HG02763 (cell line): ENCODE data around the gene MYO5C.
"Not testable (repeated sequence)": the region's sequence is repeated elsewhere in the genome, so short reads cannot be mapped to it uniquely, and the experiment has no call there.

Experiments
- ATAC-seq: cut with Tn5 transposase; IDR thresholded peaks from one replicate; pipeline ENCODE4 v1.9.1; 2021; ENCODE audit warnings: mild to moderate bottlenecking, moderate library complexity; ENCODE audit not compliant: unreplicated experiment

The MYO5C gene

GRCh38 chr15:52309154-52309548 is 13.5 kb upstream of the MYO5C start:
- peak; percentile 53 for ATAC-seq

- ATAC-seq: peak; percentile 75
Measured at GRCh38 chr15:52308446-52309153, 13.0 kb upstream of the MYO5C start.

- no peak for ATAC-seq
Measured at GRCh38 chr15:52307847-52308246, 12.2 kb upstream of the MYO5C start.

- no peak for ATAC-seq
Measured at GRCh38 chr15:52306270-52306669, 10.7 kb upstream of the MYO5C start.

GRCh38 chr15:52303093-52303772 is 7.6 kb upstream of the MYO5C start:
- no peak for ATAC-seq

DNA sequence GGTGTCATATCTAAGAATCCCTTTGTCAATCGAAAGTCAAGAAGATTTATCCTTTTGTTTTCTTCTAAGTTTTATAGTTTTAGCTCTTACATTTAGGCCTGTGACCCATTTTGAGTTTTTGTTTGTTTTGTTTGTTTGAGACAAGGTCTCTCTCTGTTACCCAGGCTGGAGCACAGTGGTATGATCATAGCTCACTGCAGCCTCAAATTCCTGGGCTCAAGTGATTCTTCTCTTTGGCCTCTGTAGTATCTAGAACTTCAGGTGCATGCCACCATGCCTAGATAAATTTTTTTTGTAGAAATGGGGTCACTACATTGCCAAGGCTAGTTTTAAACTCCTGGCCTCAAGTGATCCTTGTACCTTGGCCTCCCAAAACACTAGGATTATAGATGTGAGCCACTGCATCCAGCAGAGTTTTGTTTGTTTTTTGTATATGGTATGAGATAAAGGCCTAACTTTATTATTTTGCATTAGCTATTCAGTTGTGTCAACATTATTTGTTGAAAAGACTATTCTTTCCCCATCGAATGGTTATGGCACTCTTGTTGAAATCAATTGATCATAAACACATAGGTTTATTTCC is 5.8 kb upstream of the MYO5C start:
- no peak for ATAC-seq

GRCh38 chr15:52294881-52295420 is 653 bp downstream of the MYO5C start:
- ATAC-seq: no peak

GRCh38 chr15:52292780-52293392 is 2.7 kb downstream of the MYO5C start:
- no peak for ATAC-seq

DNA sequence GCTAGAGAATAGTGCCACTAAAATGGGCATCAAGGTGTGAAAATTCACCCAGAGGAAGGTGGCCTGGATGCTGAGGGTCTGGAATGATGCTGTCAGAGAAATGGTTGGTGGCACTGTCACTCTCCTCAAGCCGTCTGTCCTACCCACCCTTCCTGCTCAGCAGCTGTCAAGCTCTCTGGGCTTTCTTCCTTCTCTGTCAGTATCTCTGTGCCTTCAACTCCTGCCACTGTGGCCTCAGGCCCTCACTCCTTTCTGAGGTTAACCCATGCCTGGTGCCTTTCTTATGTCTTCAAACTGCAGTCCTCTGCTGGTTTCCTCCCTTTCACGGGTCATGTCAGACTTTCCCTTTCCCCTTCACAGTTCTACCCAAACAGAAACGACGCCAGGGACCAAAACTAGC is 4.4 kb downstream of the MYO5C start:
- ATAC-seq: no peak

DNA sequence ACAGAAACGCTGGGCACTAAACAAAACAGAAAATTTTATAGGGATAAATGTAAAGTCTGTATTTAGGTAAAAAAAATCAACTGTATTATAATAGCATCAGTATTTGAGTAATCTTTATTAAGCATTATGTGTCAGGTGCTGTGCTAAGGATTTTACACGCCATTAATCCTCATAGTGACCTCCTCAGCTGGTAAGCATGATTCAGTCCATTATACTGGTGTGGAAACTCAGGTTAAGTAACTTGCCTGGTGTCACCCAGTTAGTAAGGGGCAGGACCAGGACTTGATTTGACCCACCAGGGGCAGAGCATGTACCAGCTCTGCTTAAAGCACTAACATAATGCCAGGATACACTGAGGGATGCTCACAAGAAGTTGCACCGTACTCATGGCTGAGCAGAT is 4.8 kb downstream of the MYO5C start:
- no peak for ATAC-seq

- peak; percentile 48 for ATAC-seq
Measured at GRCh38 chr15:52290329-52290728, 5.3 kb downstream of the MYO5C start.

DNA sequence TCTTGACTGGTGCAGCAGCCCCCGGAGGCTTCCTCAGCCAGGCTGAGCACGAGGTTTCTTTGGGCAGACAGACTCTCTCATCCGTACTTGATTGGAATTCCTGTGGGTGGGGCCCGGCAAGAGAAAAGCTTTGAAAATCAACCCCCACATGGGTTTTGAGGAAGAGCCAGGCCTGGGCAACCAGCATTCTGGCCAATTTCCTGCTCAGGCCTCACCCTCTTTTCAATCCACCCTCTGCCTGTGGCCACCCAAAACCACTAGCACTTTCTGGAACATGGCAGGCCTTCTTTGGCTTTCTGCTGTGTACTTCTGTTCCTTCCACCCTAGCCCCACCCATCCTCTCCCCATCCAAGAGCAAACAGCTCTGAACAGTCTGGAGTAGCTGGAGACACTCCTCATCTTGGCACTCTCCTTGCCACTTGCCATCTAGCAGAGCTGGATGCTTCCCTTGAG is 5.9 kb downstream of the MYO5C start:
- ATAC-seq: no peak

- ATAC-seq: no peak
Measured at GRCh38 chr15:52288986-52289385, 6.6 kb downstream of the MYO5C start.

DNA sequence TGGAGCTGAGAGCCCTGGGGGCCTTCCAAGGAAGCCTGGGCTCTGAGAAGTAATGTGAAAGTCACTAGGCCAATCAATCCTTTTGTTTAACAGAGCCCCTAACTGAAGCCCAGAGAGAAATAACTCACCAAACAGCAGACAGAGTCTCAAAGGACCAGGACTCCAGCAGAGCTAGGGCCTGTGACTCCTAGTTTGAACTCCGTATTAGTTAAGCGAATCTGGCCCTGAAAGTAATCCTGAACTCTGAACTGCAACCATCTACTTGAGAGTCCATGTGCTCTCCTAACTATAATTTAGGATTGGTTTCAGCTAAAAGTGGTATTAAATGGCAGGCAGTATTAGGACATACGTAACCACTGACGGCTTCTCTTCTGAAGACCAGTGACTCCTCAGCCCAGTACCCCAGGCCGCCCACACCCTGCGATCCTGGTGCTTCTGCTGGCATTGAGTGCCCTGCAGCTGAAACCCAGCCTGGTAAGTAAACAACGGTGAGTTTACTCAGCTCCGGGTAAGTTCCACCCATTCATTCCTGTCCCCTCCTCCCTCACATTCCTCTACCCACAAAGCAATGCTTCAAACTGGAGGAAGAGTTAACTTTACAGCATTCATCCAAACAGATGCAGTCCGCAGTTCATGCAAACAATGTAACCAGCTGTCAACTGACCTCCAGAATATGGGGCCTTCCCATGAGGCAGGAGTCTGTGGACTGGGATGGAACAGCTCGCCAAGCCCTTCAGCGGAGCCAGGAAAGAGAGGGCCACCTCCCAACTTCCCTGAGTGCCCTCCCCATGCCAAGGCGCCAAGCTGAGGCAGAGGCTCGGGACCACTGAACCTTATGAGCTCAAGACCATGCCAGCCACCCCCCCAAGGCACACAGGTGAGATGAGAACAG is 7.3 kb downstream of the MYO5C start:
- no peak for ATAC-seq

- no peak for ATAC-seq
Measured at GRCh38 chr15:52287114-52287513, 8.5 kb downstream of the MYO5C start.

DNA sequence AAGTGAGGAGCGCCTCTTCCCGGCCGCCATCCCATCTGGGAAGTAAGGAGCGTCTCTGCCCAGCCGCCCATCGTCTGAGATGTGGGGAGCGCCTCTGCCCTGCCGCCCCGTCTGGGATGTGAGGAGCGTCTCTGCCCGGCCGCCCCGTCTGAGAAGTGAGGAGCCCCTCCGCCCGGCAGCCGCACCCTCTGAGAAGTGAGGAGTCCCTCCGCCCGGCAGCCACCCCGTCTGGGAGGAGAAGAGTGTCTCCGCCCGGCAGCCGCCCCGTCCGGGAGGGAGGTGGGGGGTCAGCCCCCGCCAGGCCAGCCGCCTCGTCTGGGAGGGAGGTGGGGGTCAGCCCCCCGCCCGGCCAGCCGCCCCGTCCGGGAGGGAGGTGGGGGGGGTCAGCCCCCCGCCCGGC is 9.7 kb downstream of the MYO5C start:
- ATAC-seq: not testable (repeated sequence)

- no peak for ATAC-seq
Measured at GRCh38 chr15:52284164-52284563, 11.4 kb downstream of the MYO5C start.

- no peak for ATAC-seq
Measured at GRCh38 chr15:52283281-52283680, 12.3 kb downstream of the MYO5C start.

DNA sequence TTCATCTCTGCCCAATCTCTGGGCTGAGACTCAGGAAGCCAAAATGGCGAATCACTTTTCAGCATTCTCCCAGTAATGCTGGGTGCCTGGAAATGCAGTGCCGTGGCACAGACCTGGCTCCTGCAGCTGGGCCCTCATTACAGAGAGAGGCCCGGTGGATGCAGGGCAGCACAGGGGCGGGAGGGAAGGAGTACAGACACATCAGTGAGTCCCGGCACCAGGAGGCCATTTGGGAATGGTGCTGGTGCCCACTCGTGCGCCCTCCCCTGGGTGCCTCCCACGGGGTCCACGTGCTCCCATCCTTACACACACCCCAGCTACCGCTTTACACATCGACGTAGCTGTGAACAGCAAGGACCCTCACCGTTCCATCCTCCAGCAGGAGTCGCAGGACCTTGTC is 13.2 kb downstream of the MYO5C start:
- no peak for ATAC-seq
